ENCODE results near the gene RGS21. TPM values are rescaled to one million over a fixed set of nuclear protein-coding genes. Genes with fewer than 3 reads are reported as not detected.

Gene RGS21
- total RNA-seq, 1 donor from 2014 or later: not detected

DNA sequence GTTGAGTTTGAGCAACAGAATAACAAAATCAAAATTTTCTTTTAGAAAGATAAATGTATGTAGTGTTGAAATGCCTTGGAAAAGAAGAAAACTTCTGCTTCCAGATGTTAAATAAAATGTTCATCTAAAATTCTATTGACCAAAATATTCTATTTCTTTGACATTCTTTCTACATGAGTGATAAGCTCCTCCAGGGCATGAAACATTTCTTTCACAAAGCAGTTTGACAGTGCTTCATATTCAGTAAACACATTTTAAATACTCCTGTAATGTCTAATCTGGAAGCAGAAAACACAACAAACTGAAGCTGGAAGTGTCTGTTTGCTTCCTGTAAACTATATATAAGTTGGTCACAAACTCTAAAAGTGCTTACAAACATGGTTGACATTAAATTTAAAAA is 61.5 kb downstream of the RGS21 start:
- intact Hi-C loops (cut with micrococcal nuclease): no loop called here
- H3K36me3 ChIP-seq: no peaks in the 10 kb centered on the region
- H3K4me1 ChIP-seq: no peaks in the 10 kb centered on the region
- no peak overlapping the region for H3K27ac ChIP-seq (replicated peaks)
- H3K4me3 ChIP-seq: no peak overlapping the region
- no peak for DNase-seq
- no peaks in the 10 kb centered on the region for H3K27me3 ChIP-seq (ENCODE audit: low read depth)
- H3K9me3 ChIP-seq (replicated peaks): no peaks in the 10 kb centered on the region
- TF ChIP-seq, protein P1, sequence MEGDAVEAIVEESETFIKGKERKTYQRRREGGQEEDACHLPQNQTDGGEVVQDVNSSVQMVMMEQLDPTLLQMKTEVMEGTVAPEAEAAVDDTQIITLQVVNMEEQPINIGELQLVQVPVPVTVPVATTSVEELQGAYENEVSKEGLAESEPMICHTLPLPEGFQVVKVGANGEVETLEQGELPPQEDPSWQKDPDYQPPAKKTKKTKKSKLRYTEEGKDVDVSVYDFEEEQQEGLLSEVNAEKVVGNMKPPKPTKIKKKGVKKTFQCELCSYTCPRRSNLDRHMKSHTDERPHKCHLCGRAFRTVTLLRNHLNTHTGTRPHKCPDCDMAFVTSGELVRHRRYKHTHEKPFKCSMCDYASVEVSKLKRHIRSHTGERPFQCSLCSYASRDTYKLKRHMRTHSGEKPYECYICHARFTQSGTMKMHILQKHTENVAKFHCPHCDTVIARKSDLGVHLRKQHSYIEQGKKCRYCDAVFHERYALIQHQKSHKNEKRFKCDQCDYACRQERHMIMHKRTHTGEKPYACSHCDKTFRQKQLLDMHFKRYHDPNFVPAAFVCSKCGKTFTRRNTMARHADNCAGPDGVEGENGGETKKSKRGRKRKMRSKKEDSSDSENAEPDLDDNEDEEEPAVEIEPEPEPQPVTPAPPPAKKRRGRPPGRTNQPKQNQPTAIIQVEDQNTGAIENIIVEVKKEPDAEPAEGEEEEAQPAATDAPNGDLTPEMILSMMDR (IDR thresholded peaks at IDR 0.05; ENCODE audit: borderline replicate concordance): no peak

GRCh38 chr1:192378878-192379277 is 62.1 kb downstream of the RGS21 start:
- DNase-seq: no peak
- no peaks in the 10 kb centered on the region for H3K36me3 ChIP-seq
- intact Hi-C loops (cut with micrococcal nuclease): no loop called here
- TF ChIP-seq, protein P1 (IDR thresholded peaks at IDR 0.05; ENCODE audit: borderline replicate concordance): no peak
- H3K27ac ChIP-seq (replicated peaks): no peak overlapping the region
- no peaks in the 10 kb centered on the region for H3K27me3 ChIP-seq (ENCODE audit: low read depth)
- H3K4me3 ChIP-seq: no peak overlapping the region
- H3K9me3 ChIP-seq (replicated peaks): peaks cover 1% of the 10 kb centered on the region
- H3K4me1 ChIP-seq: no peaks in the 10 kb centered on the region

DNA sequence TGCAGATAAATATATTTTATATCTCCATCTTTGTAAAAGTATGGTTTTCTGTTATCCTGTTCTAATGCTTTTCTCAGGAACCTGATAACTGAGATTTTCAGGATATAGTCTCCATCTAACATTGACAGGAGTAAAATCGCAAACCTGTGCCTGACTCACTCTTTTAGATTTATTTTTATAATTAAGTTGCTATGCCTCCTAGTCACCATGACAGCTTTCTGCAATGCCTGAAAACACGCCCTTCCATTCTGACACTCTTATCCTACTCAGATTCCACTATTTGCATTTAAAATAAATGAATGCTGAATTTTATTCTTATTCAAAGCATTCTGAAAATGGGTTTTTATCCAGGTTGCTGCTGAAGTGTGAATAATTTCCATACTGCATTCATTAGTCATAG is 62.8 kb downstream of the RGS21 start:
- Histone ChIP-seq H3K36me3 (no peaks in the 10 kb centered on the region), H3K9me3 (replicated peaks) (peaks cover 8% of the 10 kb centered on the region), H3K27ac (replicated peaks) (no peak overlapping the region), H3K4me3 (no peak overlapping the region), H3K4me1 (no peaks in the 10 kb centered on the region), H3K27me3 (ENCODE audit: low read depth) (no peaks in the 10 kb centered on the region)
- TF ChIP-seq, protein P1 (IDR thresholded peaks at IDR 0.05; ENCODE audit: borderline replicate concordance): no peak
- DNase-seq: no peak
- intact Hi-C loops (cut with micrococcal nuclease): no loop called here

- no peaks in the 10 kb centered on the region for H3K27me3 ChIP-seq (ENCODE audit: low read depth)
- no peak overlapping the region for H3K27ac ChIP-seq (replicated peaks)
- intact Hi-C loops (cut with micrococcal nuclease): no loop called here
- no peak for DNase-seq
- no peak overlapping the region for H3K4me3 ChIP-seq
- TF ChIP-seq, protein P1 (IDR thresholded peaks at IDR 0.05; ENCODE audit: borderline replicate concordance): no peak
- H3K4me1 ChIP-seq: no peaks in the 10 kb centered on the region
- peaks cover 15% of the 10 kb centered on the region for H3K9me3 ChIP-seq (replicated peaks)
- no peaks in the 10 kb centered on the region for H3K36me3 ChIP-seq
Measured at GRCh38 chr1:192382758-192383157, 66.0 kb downstream of the RGS21 start.

DNA sequence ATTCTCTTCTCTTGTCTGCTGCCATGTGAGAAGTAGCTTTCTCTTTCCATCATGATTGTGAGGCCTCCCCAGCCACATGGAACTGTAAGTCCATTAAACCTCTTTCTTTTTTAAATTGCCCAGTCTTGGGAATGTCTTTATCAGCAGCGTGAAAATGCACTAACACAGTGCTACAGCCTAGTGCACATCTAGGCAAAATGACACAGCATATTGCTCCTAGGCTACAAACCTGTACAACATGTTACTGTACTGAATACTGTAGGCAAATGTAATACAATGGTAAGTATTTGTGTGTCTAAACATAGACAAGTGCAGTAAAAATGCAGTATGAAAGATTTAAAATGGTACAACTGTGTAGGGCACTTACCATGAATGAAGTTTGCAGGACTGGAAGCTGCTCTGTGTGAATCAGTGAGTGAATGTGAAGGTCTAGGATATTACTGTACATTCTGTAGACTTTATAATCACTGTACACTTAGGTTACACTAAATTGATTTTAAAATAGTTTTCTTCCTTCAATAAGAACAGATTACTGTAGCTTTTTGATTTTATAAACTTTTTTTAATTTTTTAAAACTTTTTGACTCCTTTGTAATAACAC is 69.4 kb downstream of the RGS21 start:
- no peaks in the 10 kb centered on the region for H3K4me1 ChIP-seq
- no peak for DNase-seq
- intact Hi-C loops (cut with micrococcal nuclease): no loop called here
- no peaks in the 10 kb centered on the region for H3K36me3 ChIP-seq
- H3K27me3 ChIP-seq (ENCODE audit: low read depth): no peaks in the 10 kb centered on the region
- TF ChIP-seq, protein P1 (IDR thresholded peaks at IDR 0.05; ENCODE audit: borderline replicate concordance): no peak
- no peak overlapping the region for H3K27ac ChIP-seq (replicated peaks)
- peaks cover 15% of the 10 kb centered on the region for H3K9me3 ChIP-seq (replicated peaks)
- H3K4me3 ChIP-seq: no peak overlapping the region

Measured in left ventricle myocardium inferior (tissue), 1 donor.